ENCODE data around the gene ENDOG.

Gene ENDOG

DNA sequence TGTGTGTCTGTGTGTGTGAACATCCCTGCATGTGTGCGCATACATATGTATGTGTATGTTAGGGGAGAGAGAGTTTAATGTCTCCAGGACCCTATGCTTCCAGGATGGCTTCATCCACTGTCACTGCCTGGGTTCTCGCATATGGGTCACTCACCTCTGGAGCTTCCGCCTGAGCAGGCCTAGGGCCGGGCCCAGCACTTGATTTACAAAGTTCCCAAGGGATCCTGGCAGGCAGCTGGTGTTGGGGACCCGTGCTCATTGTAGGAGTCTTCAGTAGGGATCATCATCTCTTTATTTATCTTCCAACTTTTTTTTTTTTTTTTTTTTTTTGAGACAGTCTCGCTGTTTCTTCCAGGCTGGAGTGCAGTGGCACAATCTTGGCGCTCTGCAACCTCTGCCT, 18.2 kb upstream of the ENDOG start:
- no peak for DNase-seq (ENCODE audit: low spot score)

DNA sequence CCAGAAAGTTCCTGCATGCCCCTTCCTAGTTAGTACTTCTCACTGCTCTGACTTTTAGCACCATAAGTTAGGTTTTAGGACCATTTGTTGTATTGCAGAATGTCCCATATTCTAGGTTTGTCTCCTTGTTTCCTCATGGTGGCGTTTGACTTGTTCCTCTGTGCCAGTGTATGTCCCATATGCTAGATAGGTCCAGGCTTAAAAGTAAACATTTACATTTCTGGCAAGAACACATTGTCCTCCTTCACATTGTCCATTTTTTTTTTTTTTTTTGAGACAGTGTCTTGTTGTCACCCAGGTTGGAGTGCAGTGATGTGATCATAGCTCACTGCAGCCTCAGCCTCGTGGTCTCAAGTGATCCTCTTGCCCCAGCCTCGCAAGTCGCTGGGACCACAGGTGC, 15.8 kb upstream of the ENDOG start:
- DNase-seq (ENCODE audit: low spot score), result no peak

GRCh38 chr9:128805661-128806060, 12.6 kb upstream of the ENDOG start:
- DNase-seq (ENCODE audit: low spot score), result no peak

DNA sequence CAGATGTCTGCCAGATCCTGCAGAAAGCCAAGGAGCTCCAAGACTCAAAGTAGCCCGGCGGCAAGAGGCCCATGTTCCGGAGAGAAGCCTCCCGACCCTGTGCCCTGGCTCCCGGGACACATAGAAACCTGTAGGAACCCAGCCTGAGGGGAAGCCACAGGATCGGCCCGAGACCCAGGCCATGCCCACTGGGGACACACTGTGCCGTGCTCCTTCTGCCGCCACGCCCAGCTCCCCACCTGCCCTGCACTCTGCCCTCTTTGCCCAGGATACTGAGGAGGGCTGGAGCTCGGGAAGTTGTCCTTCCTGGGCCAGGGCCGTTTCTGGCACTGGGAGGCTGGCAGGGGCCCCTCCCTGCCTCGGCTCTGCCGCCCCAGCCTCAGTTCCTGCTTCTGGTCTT, 10.5 kb upstream of the ENDOG start:
- no peak for DNase-seq (ENCODE audit: low spot score)

DNA sequence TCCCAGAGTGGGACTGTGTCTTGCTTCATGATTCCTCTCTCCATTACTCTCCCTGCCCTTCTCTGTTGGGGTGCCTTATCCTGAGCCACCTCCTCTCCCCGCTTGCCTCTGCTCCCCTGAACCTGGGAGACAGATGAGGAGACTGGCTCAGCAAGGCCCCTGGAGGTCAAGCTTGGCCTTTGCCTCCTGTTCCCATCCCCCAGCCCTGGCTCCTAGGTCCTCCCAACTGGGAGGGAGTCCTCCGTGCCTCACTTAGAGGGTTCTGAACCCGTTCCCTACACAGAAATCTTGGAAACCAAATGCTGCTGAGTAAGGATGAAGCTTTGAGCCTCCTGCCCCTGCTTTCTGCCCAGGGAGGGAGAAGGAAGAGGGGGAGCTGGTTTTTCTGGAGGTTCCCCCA, 9.8 kb upstream of the ENDOG start:
- DNase-seq (ENCODE audit: low spot score), result no peak

DNA sequence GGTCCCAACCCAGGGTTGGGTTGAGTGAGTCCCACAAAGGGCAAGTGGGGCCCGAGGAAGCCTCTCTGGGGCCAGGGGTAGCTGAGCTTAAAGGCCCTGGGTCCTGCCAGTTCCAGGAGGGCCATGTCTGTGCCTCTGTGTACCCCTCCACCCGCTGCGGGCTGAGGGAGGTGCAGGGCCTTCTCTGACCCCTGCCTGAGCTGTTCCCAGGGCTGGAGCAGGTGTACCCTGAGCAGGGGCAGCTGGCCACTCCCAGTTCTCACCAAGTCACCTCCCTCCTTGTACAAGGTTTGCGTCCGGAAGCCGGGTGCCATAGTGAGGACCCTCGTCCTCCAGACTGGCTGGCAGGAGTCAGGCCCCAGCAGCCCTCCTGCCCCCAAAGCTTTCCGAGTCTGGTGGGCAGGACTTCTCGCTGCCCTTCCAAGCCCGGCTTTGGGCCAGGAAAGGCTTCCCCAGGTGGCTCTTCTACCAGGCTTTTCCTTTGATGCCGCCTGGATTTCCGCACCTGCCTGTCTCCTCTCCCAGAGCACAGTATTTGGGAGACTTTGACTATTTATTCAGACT, 9.2 kb upstream of the ENDOG start:
- no peak for DNase-seq (ENCODE audit: low spot score)

DNA sequence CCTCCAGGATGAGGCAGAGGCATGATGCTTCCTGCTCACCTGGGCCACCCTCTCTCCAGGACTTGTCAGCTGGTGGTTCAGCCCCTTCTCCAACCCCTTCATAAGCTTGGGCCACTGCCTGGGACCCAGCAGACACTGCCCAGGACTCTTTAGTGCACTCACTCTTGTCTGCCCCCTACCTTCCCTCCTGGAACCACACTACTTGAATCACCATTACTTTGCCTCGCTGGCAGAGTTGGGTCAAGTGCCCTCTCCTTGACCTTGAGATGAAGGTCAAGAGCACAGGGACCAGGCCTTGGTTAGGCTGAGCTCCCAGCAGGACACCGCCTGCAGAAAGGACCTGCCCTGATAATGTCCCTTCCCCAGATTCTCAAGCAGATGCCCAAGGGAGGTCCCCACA, 8.5 kb upstream of the ENDOG start:
- no peak for DNase-seq (ENCODE audit: low spot score)

DNA sequence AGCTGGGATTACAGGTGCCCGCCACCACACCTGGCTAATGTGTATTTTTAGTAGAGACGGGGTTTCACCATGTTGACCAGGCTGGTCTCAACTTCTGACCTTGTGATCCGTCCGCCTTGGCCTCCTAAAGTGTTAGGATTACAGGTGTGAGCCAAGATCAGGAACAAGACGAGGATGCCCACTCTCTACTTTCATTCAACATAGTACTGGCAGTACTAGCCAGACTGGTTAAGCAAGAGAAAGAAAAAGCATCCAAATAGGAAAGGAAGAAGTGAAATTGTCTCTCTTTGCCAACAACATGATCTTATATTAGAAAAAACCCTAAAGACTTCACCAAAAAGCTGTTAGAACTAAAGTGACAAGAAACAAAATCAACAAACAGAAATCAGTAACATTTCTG, 7.4 kb upstream of the ENDOG start:
- DNase-seq (ENCODE audit: low spot score), result no peak

DNA sequence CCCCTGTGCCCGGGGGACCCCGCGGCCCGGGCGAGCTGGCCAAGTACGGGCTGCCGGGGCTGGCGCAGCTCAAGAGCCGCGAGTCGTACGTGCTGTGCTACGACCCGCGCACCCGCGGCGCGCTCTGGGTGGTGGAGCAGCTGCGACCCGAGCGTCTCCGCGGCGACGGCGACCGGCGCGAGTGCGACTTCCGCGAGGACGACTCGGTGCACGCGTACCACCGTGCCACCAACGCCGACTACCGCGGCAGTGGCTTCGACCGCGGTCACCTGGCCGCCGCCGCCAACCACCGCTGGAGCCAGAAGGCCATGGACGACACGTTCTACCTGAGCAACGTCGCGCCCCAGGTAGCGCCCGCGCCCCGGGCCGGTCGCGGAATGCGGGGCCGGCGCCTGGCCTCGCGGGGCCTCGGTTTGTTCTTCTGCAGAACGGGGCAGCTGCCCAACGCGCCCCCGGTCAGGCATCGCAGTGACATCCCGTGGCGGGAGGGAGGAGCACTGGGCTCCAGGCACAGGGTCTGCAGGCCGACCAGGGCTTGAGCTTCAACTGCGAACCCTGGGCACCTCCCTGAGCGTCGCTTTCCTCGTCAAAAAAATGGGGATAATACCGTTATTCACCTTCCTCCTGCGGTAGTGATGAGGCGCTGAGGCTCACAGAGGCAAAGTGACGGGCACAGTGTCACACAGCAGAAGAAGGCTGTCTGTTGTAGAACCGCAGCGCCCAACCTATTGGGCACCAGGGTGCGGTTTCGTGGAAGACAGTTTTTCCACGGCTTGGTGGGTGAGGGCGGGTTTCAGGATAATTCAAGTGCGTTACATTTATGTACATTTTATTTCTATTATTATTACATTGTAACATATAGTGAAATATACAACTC, 777 bp downstream of the ENDOG start:
- DNase-seq (ENCODE audit: low spot score), result peak; percentile 17

GRCh38 chr9:128819716-128820664, 1.7 kb downstream of the ENDOG start:
- no peak for DNase-seq (ENCODE audit: low spot score)

DNA sequence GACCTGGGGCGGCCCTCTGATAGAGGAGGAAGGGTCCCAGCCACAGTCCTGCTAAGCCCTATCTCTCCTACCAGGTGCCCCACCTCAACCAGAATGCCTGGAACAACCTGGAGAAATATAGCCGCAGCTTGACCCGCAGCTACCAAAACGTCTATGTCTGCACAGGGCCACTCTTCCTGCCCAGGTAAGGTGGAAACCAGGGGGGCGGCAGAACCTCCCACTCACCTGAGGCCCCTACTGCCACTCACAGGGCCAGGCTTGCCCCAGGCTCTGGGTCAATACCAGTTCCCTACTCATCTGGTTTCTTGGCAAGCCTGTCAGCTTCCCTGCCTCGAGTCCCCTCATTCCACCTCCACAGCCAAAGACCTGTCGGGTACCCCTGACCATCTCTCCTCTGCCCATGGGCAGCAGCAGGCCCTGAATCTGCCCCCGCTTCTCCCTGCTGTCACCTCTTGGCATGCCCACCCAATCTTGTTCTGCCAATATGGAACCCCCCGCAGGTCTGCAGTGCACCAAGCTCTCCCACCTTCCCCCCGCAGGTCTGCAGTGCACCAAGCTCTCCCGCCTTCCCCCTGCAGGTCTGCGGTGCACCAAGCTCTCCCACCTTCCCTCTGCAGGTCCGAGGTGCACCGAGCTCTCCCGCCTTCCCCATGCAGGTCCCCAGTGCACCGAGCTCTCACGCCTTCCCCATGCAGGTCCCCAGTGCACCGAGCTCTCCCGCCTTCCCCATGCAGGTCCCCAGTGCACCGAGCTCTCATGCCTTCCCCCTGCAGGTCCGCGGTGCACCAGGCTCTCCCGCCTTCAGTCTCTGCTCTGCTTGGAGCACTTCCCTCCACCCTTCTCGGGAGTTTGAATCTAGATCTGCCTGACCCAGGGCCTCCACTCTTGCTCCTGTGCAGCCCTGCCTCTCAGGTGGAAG, 2.6 kb downstream of the ENDOG start:
- DNase-seq (ENCODE audit: low spot score), result no peak

GRCh38 chr9:128821584-128822406, 3.5 kb downstream of the ENDOG start:
- DNase-seq (ENCODE audit: low spot score), result no peak

- no peak for DNase-seq (ENCODE audit: low spot score)
Measured at GRCh38 chr9:128822407-128823042, 4.2 kb downstream of the ENDOG start.

DNA sequence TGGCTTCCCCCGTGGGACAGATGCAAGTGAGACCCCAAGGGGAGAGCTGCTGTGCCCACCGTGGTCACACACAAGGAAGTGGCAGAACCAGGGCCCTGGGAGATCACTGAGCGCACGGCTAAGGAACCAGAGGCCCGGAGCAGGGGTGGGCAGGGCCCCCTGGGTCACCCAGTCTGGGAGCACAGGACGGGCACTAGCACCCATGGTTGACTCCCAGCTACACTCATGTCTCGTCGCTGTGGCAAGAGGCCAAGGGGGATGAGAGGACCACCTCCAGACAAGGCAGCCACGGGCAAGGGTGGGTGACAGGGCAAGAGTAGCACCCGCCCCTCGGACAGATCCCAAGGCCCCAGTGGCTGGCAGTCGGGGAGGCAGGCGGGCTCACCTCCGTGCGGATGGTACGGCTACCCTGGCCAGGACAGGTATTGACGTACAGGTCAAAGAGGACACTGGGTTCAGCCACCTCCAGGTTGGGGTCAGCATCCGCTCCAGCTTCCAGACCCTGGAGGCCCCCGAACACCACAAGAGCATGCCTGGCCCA, 5.1 kb downstream of the ENDOG start:
- no peak for DNase-seq (ENCODE audit: low spot score)

- DNase-seq (ENCODE audit: low spot score), result no peak
Measured at GRCh38 chr9:128823903-128824406, 5.7 kb downstream of the ENDOG start.

- DNase-seq (ENCODE audit: low spot score), result no peak
Measured at GRCh38 chr9:128824911-128825310, 6.6 kb downstream of the ENDOG start.

- DNase-seq (ENCODE audit: low spot score), result no peak
Measured at GRCh38 chr9:128825923-128826700, 7.8 kb downstream of the ENDOG start.

GRCh38 chr9:128828267-128828666, 10.0 kb downstream of the ENDOG start:
- no peak for DNase-seq (ENCODE audit: low spot score)
